Upper lobe of left lung (tissue), 4 donors: Measurements from ENCODE around the gene COL27A1.

Experiments
- CTCF ChIP-seq, 6 experiments: fragments of 450-650 bp in 4 of 6; fragments of 200-600 bp in 2 of 6; sonication (generic) in 2 of 6; IDR thresholded peaks; one replicate each; pipeline ENCODE4 v1.5.1; 2016 to 2019; ENCODE audit warnings: antibody characterized with exemption in 6 of 6
- EP300 ChIP-seq, 4 donors: sonication (generic); formaldehyde crosslinking; IDR thresholded peaks; one replicate each; pipeline ENCODE4 v1.5.1; 2017; ENCODE audit warnings: antibody characterized with exemption in 4 of 4, control low read depth in 2 of 4
- POLR2A ChIP-seq, 4 donors: fragments of 450-650 bp; IDR thresholded peaks; one replicate each; pipeline ENCODE4 v1.5.1; 2016 to 2017; ENCODE audit warnings: antibody characterized with exemption in 4 of 4, mild to moderate bottlenecking in 2 of 4

GRCh38 chr9:114233491-114234185 lies 78.3 kb downstream of the COL27A1 start:
- peak in 1 of 6 experiments; percentile 10 for TF ChIP-seq CTCF (IDR thresholded peaks at IDR 0.05)
- no peak for TF ChIP-seq POLR2A (IDR thresholded peaks at IDR 0.05)
- no peak for TF ChIP-seq EP300 (IDR thresholded peaks at IDR 0.05)
